ENCODE results near the gene BPIFB4.

DNA sequence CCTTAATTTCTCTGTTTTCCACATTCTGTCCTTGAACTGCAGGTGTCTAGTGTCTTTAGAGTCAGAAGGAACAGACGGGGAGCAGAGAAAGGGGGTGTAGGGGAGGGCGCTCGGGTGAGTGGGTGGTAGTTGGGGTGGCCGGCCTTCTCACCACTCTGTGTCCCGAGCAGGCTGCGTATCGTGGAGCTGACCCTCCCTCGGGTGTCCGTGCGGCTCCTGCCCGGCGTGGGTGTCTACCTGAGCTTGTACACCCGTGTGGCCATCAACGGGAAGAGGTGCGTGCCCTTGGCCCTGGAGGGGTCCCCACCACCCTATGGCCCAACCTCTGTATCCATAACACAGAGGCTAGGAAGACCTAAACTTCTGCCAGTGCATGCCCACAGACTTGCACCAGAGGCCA is 5.3 kb downstream of the BPIFB4 start:
- TF ChIP-seq CTCF (IDR thresholded peaks at IDR 0.05) (no peak), POLR2A (IDR thresholded peaks at IDR 0.05) (no peak), POLR2AphosphoS5 (IDR thresholded peaks at IDR 0.05) (no peak)
